Measurements from ENCODE around the gene SHROOM1. TPM values are rescaled to one million over a fixed set of nuclear protein-coding genes. Genes with fewer than 3 reads are reported as not detected.
A peak's percentile ranks its signal among the peaks of the same experiment; 100 is the strongest.

The SHROOM1 gene
- total RNA-seq: 1 to 10 TPM in 1 of 3 donors, under 1 TPM in 2; 0.79 to 1.4 (median 0.83) TPM

GRCh38 chr5:132830436-132831094 lies at the start of gene SHROOM1:
SHROOM1 (minus strand) TSS chr5:132830647; CDS start chr5:132826140, 4,507 bp downstream.
- Mint-ChIP-seq H3K27me3 (ENCODE audit: low read depth) (peaks cover 45% of the 10 kb centered on the region), H3K4me3 (peak within 1 kb of the TSS; percentile 82), H3K4me1 (ENCODE audit: low read depth) (peaks cover 10% of the 10 kb centered on the region), H3K9me3 (no peaks in the 10 kb centered on the region), H3K36me3 (ENCODE audit: insufficient read depth) (no peaks in the 10 kb centered on the region)
- peak; percentile 38 to 46 for ATAC-seq
- DNase-seq: no peak

- Mint-ChIP-seq H3K27me3 (ENCODE audit: low read depth) (no peaks in the 10 kb centered on the region), H3K4me3 (no peak overlapping the region), H3K9me3 (no peaks in the 10 kb centered on the region), H3K36me3 (ENCODE audit: insufficient read depth) (peaks cover 24% of the 10 kb centered on the region), H3K4me1 (ENCODE audit: low read depth) (no peaks in the 10 kb centered on the region)
- DNase-seq: no peak
- ATAC-seq: no peak
These were observed 47.5 kb upstream of the SHROOM1 start for GRCh38 chr5:132877938-132878337.

- H3K36me3 Mint-ChIP-seq (ENCODE audit: insufficient read depth): peaks cover 27% of the 10 kb centered on the region
- no peaks in the 10 kb centered on the region for H3K9me3 Mint-ChIP-seq
- DNase-seq (no peak), ATAC-seq (no peak)
- H3K27me3 Mint-ChIP-seq (ENCODE audit: low read depth): no peaks in the 10 kb centered on the region
- H3K4me3 Mint-ChIP-seq: no peak overlapping the region
- no peaks in the 10 kb centered on the region for H3K4me1 Mint-ChIP-seq (ENCODE audit: low read depth)
These were observed 47.0 kb upstream of the SHROOM1 start for GRCh38 chr5:132877466-132877865.

GRCh38 chr5:132876020-132876759 lies 45.7 kb upstream of the SHROOM1 start:
- Mint-ChIP-seq H3K27me3 (ENCODE audit: low read depth) (no peaks in the 10 kb centered on the region), H3K4me1 (ENCODE audit: low read depth) (no peaks in the 10 kb centered on the region), H3K36me3 (ENCODE audit: insufficient read depth) (peaks cover 30% of the 10 kb centered on the region), H3K9me3 (no peaks in the 10 kb centered on the region), H3K4me3 (no peak overlapping the region)
- DNase-seq (no peak), ATAC-seq (no peak)

- Mint-ChIP-seq H3K4me1 (ENCODE audit: low read depth) (peaks cover under 1% of the 10 kb centered on the region), H3K36me3 (ENCODE audit: insufficient read depth) (peaks cover 25% of the 10 kb centered on the region), H3K27me3 (ENCODE audit: low read depth) (no peaks in the 10 kb centered on the region), H3K4me3 (no peak overlapping the region), H3K9me3 (no peaks in the 10 kb centered on the region)
- DNase-seq (no peak), ATAC-seq (no peak)
These were observed 43.5 kb upstream of the SHROOM1 start for GRCh38 chr5:132873930-132874271.

- Mint-ChIP-seq H3K27me3 (ENCODE audit: low read depth) (no peaks in the 10 kb centered on the region), H3K4me1 (ENCODE audit: low read depth) (peaks cover 3% of the 10 kb centered on the region), H3K36me3 (ENCODE audit: insufficient read depth) (peaks cover 23% of the 10 kb centered on the region), H3K4me3 (no peak within 1 kb of the TSS), H3K9me3 (no peaks in the 10 kb centered on the region)
- DNase-seq (no peak), ATAC-seq (no peak)
These were observed 42.9 kb upstream of the SHROOM1 start, which contains the start of gene LEAP2 for GRCh38 chr5:132873119-132873929. LEAP2 (plus strand) TSS chr5:132873668; CDS start chr5:132873695, 27 bp downstream.

- DNase-seq: no peak
- Mint-ChIP-seq H3K4me1 (ENCODE audit: low read depth) (peaks cover 3% of the 10 kb centered on the region), H3K36me3 (ENCODE audit: insufficient read depth) (peaks cover 21% of the 10 kb centered on the region), H3K9me3 (no peaks in the 10 kb centered on the region), H3K4me3 (no peak overlapping the region), H3K27me3 (ENCODE audit: low read depth) (no peaks in the 10 kb centered on the region)
- ATAC-seq: no peak
These were observed 42.3 kb upstream of the SHROOM1 start for GRCh38 chr5:132872788-132873118.

- Mint-ChIP-seq H3K9me3 (no peaks in the 10 kb centered on the region), H3K27me3 (ENCODE audit: low read depth) (no peaks in the 10 kb centered on the region), H3K36me3 (ENCODE audit: insufficient read depth) (peaks cover 24% of the 10 kb centered on the region)
These were observed 41.2 kb upstream of the SHROOM1 start for GRCh38 chr5:132871459-132872284.

GRCh38 chr5:132870801-132871200 lies 40.4 kb upstream of the SHROOM1 start:
- H3K4me3 Mint-ChIP-seq: no peak overlapping the region
- DNase-seq (no peak), ATAC-seq (no peak)
- H3K4me1 Mint-ChIP-seq (ENCODE audit: low read depth): peaks cover 14% of the 10 kb centered on the region
- no peaks in the 10 kb centered on the region for H3K9me3 Mint-ChIP-seq
- peaks cover 24% of the 10 kb centered on the region for H3K36me3 Mint-ChIP-seq (ENCODE audit: insufficient read depth)
- H3K27me3 Mint-ChIP-seq (ENCODE audit: low read depth): no peaks in the 10 kb centered on the region

More at GRCh38 chr5:132871459-132872284, 41.2 kb upstream of the SHROOM1 start:
- ATAC-seq (no peak), DNase-seq (no peak)
- Mint-ChIP-seq H3K4me3 (no peak overlapping the region), H3K4me1 (ENCODE audit: low read depth) (peaks cover 10% of the 10 kb centered on the region)

GRCh38 chr5:132868754-132869153 lies 38.3 kb upstream of the SHROOM1 start:
- Mint-ChIP-seq H3K27me3 (ENCODE audit: low read depth) (no peaks in the 10 kb centered on the region), H3K4me3 (peak overlapping the region; percentile 21), H3K36me3 (ENCODE audit: insufficient read depth) (peaks cover 24% of the 10 kb centered on the region), H3K4me1 (ENCODE audit: low read depth) (peaks cover 21% of the 10 kb centered on the region), H3K9me3 (no peaks in the 10 kb centered on the region)
- ATAC-seq (no peak), DNase-seq (no peak)

GRCh38 chr5:132867046-132867451 lies 36.6 kb upstream of the SHROOM1 start:
- Mint-ChIP-seq H3K4me3 (peak overlapping the region; percentile 98), H3K36me3 (ENCODE audit: insufficient read depth) (peaks cover 14% of the 10 kb centered on the region), H3K9me3 (no peaks in the 10 kb centered on the region), H3K27me3 (ENCODE audit: low read depth) (no peaks in the 10 kb centered on the region), H3K4me1 (ENCODE audit: low read depth) (peaks cover 21% of the 10 kb centered on the region)
- DNase-seq (no peak), ATAC-seq (peak in 1 of 2 donors; percentile 42)

- Mint-ChIP-seq H3K36me3 (ENCODE audit: insufficient read depth) (peaks cover 14% of the 10 kb centered on the region), H3K4me3 (peak within 1 kb of the TSS; percentile 98), H3K9me3 (no peaks in the 10 kb centered on the region), H3K27me3 (ENCODE audit: low read depth) (no peaks in the 10 kb centered on the region), H3K4me1 (ENCODE audit: low read depth) (peaks cover 21% of the 10 kb centered on the region)
- peak; percentile 82 for DNase-seq
- ATAC-seq: peak; percentile 97 to 98
These were observed 36.0 kb upstream of the SHROOM1 start, which contains the start of the genes GDF9 and UQCRQ for GRCh38 chr5:132866342-132867045. GDF9 (minus strand) TSS chr5:132866469; CDS start chr5:132864533, 1,936 bp downstream. UQCRQ (plus strand) TSS chr5:132866642; CDS start chr5:132866882, 240 bp downstream.

- no peak for DNase-seq
- H3K27me3 Mint-ChIP-seq (ENCODE audit: low read depth): no peaks in the 10 kb centered on the region
- H3K4me1 Mint-ChIP-seq (ENCODE audit: low read depth): peaks cover 21% of the 10 kb centered on the region
These were observed 35.4 kb upstream of the SHROOM1 start for GRCh38 chr5:132865668-132866341.

More at GRCh38 chr5:132865668-132866341, 35.4 kb upstream of the SHROOM1 start:
- H3K36me3 Mint-ChIP-seq (ENCODE audit: insufficient read depth): peaks cover 13% of the 10 kb centered on the region
- ATAC-seq: peak in 1 of 2 donors; percentile 21
- H3K9me3 Mint-ChIP-seq: no peaks in the 10 kb centered on the region
- peak overlapping the region; percentile 98 for H3K4me3 Mint-ChIP-seq

Measured in activated T-cell treated with anti-CD3 and anti-CD28 coated beads, Interleukin-2, amount 50 U/mL, for 4 hours (primary cell).